ENCODE data around the gene MEIS2.

GRCh38 chr15:36996538-36997181, 103.7 kb downstream of the MEIS2 start:
- TF ChIP-seq POLR2A (IDR thresholded peaks at IDR 0.05; ENCODE audit: low read depth, low read length) (no peak), TAF1 (IDR thresholded peaks at IDR 0.05; ENCODE audit: low read depth, low read length) (no peak), POLR2AphosphoS5 (IDR thresholded peaks at IDR 0.05; ENCODE audit: low read depth, low read length) (no peak), SPI1 (IDR thresholded peaks at IDR 0.05; ENCODE audit: low read depth, low read length) (no peak), PAX5 (IDR thresholded peaks at IDR 0.05; ENCODE audit: insufficient read depth, low read length, severe bottlenecking) (no peak)
